Measurements from ENCODE around the gene BAHCC1.

BAHCC1 gene

GRCh38 chr17:81511554-81511803 is 116.2 kb downstream of the BAHCC1 start:
- peak overlapping the region; percentile 99 for H3K4me3 ChIP-seq (ENCODE audit: insufficient read length, low read depth)
- H3K27me3 ChIP-seq (ENCODE audit: insufficient read depth, insufficient read length) = no peaks in the 10 kb centered on the region
- DNase-seq (ENCODE audit: low read depth, low spot score) = no peak
- H3K9ac ChIP-seq (ENCODE audit: insufficient read length, low read depth) = peak overlapping the region; percentile 98
- peaks cover 3% of the 10 kb centered on the region for H3K4me1 ChIP-seq (ENCODE audit: insufficient read depth, insufficient read length)
- H3K36me3 ChIP-seq (ENCODE audit: insufficient read depth, insufficient read length, low read length) = peaks cover 47% of the 10 kb centered on the region
- no peaks in the 10 kb centered on the region for H3K9me3 ChIP-seq (ENCODE audit: insufficient read depth, low read length)
- TF ChIP-seq YY1 (IDR thresholded peaks at IDR 0.05; ENCODE audit: insufficient read depth, insufficient read length) (no peak), ZNF274 (IDR thresholded peaks at IDR 0.05; ENCODE audit: low read depth, low read length) (no peak), SUZ12 (IDR thresholded peaks at IDR 0.05; ENCODE audit: extremely low read depth, insufficient read depth, insufficient read length) (no peak)

- DNase-seq (ENCODE audit: low read depth, low spot score) = no peak
- peaks cover 5% of the 10 kb centered on the region for H3K4me1 ChIP-seq (ENCODE audit: insufficient read depth, insufficient read length)
These were observed 116.7 kb downstream of the BAHCC1 start for GRCh38 chr17:81511804-81512561.

GRCh38 chr17:81512562-81513371 is 117.5 kb downstream of the BAHCC1 start, which contains the start of gene ACTG1:
TSS of gene ACTG1 (minus strand) at chr17:81512799. CDS start at chr17:81512354, 445 bp downstream.
- DNase-seq (ENCODE audit: low read depth, low spot score) = peak; percentile 57
- Histone ChIP-seq H3K4me1 (ENCODE audit: insufficient read depth, insufficient read length) (peaks cover 8% of the 10 kb centered on the region), H3K27me3 (ENCODE audit: insufficient read depth, insufficient read length) (peaks cover 1% of the 10 kb centered on the region), H3K9me3 (ENCODE audit: insufficient read depth, low read length) (no peaks in the 10 kb centered on the region), H3K9ac (ENCODE audit: insufficient read length, low read depth) (peak within 1 kb of the TSS; percentile 98), H3K4me3 (ENCODE audit: insufficient read length, low read depth) (peak within 1 kb of the TSS; percentile 99), H3K36me3 (ENCODE audit: insufficient read depth, insufficient read length, low read length) (peaks cover 57% of the 10 kb centered on the region)
- TF ChIP-seq SUZ12 (IDR thresholded peaks at IDR 0.05; ENCODE audit: extremely low read depth, insufficient read depth, insufficient read length) = no peak
- TF ChIP-seq YY1 (IDR thresholded peaks at IDR 0.05; ENCODE audit: insufficient read depth, insufficient read length) = no peak
- no peak for TF ChIP-seq ZNF274 (IDR thresholded peaks at IDR 0.05; ENCODE audit: low read depth, low read length)

More at GRCh38 chr17:81511804-81512561, 116.7 kb downstream of the BAHCC1 start:
- peaks cover 52% of the 10 kb centered on the region for H3K36me3 ChIP-seq (ENCODE audit: insufficient read depth, insufficient read length, low read length)
- peak overlapping the region; percentile 99 for H3K4me3 ChIP-seq (ENCODE audit: insufficient read length, low read depth)
- H3K9ac ChIP-seq (ENCODE audit: insufficient read length, low read depth) = peak overlapping the region; percentile 98
- H3K9me3 ChIP-seq (ENCODE audit: insufficient read depth, low read length) = no peaks in the 10 kb centered on the region
- no peak for TF ChIP-seq YY1 (IDR thresholded peaks at IDR 0.05; ENCODE audit: insufficient read depth, insufficient read length)
- no peak for TF ChIP-seq SUZ12 (IDR thresholded peaks at IDR 0.05; ENCODE audit: extremely low read depth, insufficient read depth, insufficient read length)
- TF ChIP-seq ZNF274 (IDR thresholded peaks at IDR 0.05; ENCODE audit: low read depth, low read length) = no peak
- H3K27me3 ChIP-seq (ENCODE audit: insufficient read depth, insufficient read length) = no peaks in the 10 kb centered on the region

- Histone ChIP-seq H3K9ac (ENCODE audit: insufficient read length, low read depth) (peak overlapping the region; percentile 93), H3K4me1 (ENCODE audit: insufficient read depth, insufficient read length) (peaks cover 13% of the 10 kb centered on the region), H3K27me3 (ENCODE audit: insufficient read depth, insufficient read length) (peaks cover 7% of the 10 kb centered on the region), H3K4me3 (ENCODE audit: insufficient read length, low read depth) (peak overlapping the region; percentile 69), H3K9me3 (ENCODE audit: insufficient read depth, low read length) (no peaks in the 10 kb centered on the region), H3K36me3 (ENCODE audit: insufficient read depth, insufficient read length, low read length) (peaks cover 57% of the 10 kb centered on the region)
- TF ChIP-seq SUZ12 (IDR thresholded peaks at IDR 0.05; ENCODE audit: extremely low read depth, insufficient read depth, insufficient read length) (no peak), YY1 (IDR thresholded peaks at IDR 0.05; ENCODE audit: insufficient read depth, insufficient read length) (no peak), ZNF274 (IDR thresholded peaks at IDR 0.05; ENCODE audit: low read depth, low read length) (no peak)
- DNase-seq (ENCODE audit: low read depth, low spot score) = peak; percentile 46
These were observed 118.1 kb downstream of the BAHCC1 start for GRCh38 chr17:81513372-81513752.

GRCh38 chr17:81513753-81514488 is 118.7 kb downstream of the BAHCC1 start:
- TF ChIP-seq SUZ12 (IDR thresholded peaks at IDR 0.05; ENCODE audit: extremely low read depth, insufficient read depth, insufficient read length) (no peak), ZNF274 (IDR thresholded peaks at IDR 0.05; ENCODE audit: low read depth, low read length) (no peak), YY1 (IDR thresholded peaks at IDR 0.05; ENCODE audit: insufficient read depth, insufficient read length) (no peak)
- peak overlapping the region; percentile 93 for H3K9ac ChIP-seq (ENCODE audit: insufficient read length, low read depth)
- peak overlapping the region; percentile 69 for H3K4me3 ChIP-seq (ENCODE audit: insufficient read length, low read depth)
- H3K36me3 ChIP-seq (ENCODE audit: insufficient read depth, insufficient read length, low read length) = peaks cover 56% of the 10 kb centered on the region
- peaks cover 17% of the 10 kb centered on the region for H3K4me1 ChIP-seq (ENCODE audit: insufficient read depth, insufficient read length)
- peaks cover 13% of the 10 kb centered on the region for H3K27me3 ChIP-seq (ENCODE audit: insufficient read depth, insufficient read length)
- no peaks in the 10 kb centered on the region for H3K9me3 ChIP-seq (ENCODE audit: insufficient read depth, low read length)
- DNase-seq (ENCODE audit: low read depth, low spot score) = no peak

GRCh38 chr17:81514489-81514738 is 119.2 kb downstream of the BAHCC1 start:
- H3K27me3 ChIP-seq (ENCODE audit: insufficient read depth, insufficient read length) = peaks cover 18% of the 10 kb centered on the region
- no peaks in the 10 kb centered on the region for H3K9me3 ChIP-seq (ENCODE audit: insufficient read depth, low read length)
- peak overlapping the region; percentile 69 for H3K4me3 ChIP-seq (ENCODE audit: insufficient read length, low read depth)
- H3K36me3 ChIP-seq (ENCODE audit: insufficient read depth, insufficient read length, low read length) = peaks cover 51% of the 10 kb centered on the region
- peaks cover 19% of the 10 kb centered on the region for H3K4me1 ChIP-seq (ENCODE audit: insufficient read depth, insufficient read length)
- TF ChIP-seq ZNF274 (IDR thresholded peaks at IDR 0.05; ENCODE audit: low read depth, low read length) (no peak), SUZ12 (IDR thresholded peaks at IDR 0.05; ENCODE audit: extremely low read depth, insufficient read depth, insufficient read length) (no peak), YY1 (IDR thresholded peaks at IDR 0.05; ENCODE audit: insufficient read depth, insufficient read length) (no peak)
- peak overlapping the region; percentile 93 for H3K9ac ChIP-seq (ENCODE audit: insufficient read length, low read depth)
- no peak for DNase-seq (ENCODE audit: low read depth, low spot score)

All from NT2/D1 (cell line).